ENCODE measurements around the gene CAMTA1. TPM values are rescaled to one million over a fixed set of nuclear protein-coding genes. Genes with fewer than 3 reads are reported as not detected.
"Not testable (repeated sequence)": the region's sequence is repeated elsewhere in the genome, so short reads cannot be mapped to it uniquely, and the experiment has no call there.

CAMTA1 gene
- total RNA-seq, 1 donor from 2014 or later: 160 TPM

DNA sequence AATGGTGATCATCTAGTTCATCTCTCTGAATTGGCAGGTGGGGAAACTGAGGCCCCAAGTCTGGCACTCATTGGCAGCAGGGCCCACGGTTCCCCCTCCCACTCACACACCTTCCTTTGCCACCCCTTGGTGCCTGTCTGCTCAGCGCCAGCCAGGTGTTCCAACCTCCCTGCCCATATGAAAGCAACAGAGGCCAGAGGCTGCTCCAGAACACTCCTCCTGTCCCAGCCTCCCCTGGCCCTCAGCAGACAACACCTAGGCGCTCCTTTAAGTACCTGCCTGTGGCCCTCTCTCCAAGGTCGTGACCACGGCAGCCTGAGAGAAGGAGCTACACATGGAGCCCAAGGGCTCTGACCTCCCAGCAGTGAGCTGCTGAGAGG is 623.5 kb downstream of the CAMTA1 start:
- H3K27me3 ChIP-seq (ENCODE audit: low read depth): no peaks in the 10 kb centered on the region
- intact Hi-C loops (cut with micrococcal nuclease): no loop called here
- no peak for DNase-seq

DNA sequence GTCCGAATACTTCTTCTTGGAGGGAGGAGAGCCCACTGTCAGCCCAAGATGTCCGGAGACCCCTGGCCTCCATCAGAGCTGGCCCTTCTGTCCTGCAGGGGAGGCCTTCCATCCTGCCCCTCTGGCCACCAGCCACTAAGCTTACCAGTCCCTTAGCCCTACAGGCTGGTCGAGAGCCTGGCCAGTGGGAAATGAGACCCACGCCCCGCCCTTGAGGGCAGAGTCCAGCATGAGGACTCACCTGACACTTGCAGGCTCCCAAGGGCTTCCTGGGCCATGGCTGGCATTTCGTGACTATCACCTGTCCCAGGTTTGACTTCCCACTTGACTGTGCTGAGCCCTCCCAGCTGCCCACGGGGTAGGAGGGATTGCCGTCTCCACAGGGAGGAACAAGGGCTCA is 624.0 kb downstream of the CAMTA1 start:
- intact Hi-C loops (cut with micrococcal nuclease): no loop called here
- no peak overlapping the region for H3K4me3 ChIP-seq
- no peak for DNase-seq
- TF ChIP-seq, protein P1, sequence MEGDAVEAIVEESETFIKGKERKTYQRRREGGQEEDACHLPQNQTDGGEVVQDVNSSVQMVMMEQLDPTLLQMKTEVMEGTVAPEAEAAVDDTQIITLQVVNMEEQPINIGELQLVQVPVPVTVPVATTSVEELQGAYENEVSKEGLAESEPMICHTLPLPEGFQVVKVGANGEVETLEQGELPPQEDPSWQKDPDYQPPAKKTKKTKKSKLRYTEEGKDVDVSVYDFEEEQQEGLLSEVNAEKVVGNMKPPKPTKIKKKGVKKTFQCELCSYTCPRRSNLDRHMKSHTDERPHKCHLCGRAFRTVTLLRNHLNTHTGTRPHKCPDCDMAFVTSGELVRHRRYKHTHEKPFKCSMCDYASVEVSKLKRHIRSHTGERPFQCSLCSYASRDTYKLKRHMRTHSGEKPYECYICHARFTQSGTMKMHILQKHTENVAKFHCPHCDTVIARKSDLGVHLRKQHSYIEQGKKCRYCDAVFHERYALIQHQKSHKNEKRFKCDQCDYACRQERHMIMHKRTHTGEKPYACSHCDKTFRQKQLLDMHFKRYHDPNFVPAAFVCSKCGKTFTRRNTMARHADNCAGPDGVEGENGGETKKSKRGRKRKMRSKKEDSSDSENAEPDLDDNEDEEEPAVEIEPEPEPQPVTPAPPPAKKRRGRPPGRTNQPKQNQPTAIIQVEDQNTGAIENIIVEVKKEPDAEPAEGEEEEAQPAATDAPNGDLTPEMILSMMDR (IDR thresholded peaks at IDR 0.05; ENCODE audit: borderline replicate concordance): no peak
- no peaks in the 10 kb centered on the region for H3K4me1 ChIP-seq
- H3K27ac ChIP-seq (replicated peaks): no peak overlapping the region
- H3K36me3 ChIP-seq: no peaks in the 10 kb centered on the region
- no peaks in the 10 kb centered on the region for H3K9me3 ChIP-seq (replicated peaks)
- no peaks in the 10 kb centered on the region for H3K27me3 ChIP-seq (ENCODE audit: low read depth)

More for the DNA sequence above, 623.5 kb downstream of the CAMTA1 start:
- Histone ChIP-seq H3K27ac (replicated peaks) (no peak overlapping the region), H3K9me3 (replicated peaks) (no peaks in the 10 kb centered on the region), H3K4me3 (no peak overlapping the region), H3K36me3 (no peaks in the 10 kb centered on the region), H3K4me1 (no peaks in the 10 kb centered on the region)
- TF ChIP-seq, protein P1 (IDR thresholded peaks at IDR 0.05; ENCODE audit: borderline replicate concordance): no peak

DNA sequence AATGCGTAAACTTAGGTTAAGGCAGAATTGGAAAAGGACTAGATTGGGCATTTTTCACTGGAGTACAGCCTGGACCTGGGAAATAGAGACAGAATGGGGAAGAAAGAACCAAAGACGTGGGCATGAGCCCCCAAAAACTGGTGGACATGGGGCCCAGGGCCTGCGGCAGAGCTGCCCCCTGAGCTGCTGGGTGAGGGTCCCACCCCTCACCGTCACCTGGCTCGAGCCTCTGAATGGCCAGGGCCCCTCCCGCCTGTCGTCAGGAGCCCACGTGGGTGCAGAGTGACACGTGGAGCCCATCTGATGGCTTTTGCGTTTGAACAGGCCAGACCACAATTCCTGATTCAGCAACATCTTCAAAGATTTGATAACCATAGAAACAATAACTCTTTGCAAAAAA is 624.9 kb downstream of the CAMTA1 start:
- Histone ChIP-seq H3K27me3 (ENCODE audit: low read depth) (no peaks in the 10 kb centered on the region), H3K36me3 (no peaks in the 10 kb centered on the region), H3K4me3 (no peak overlapping the region), H3K4me1 (no peaks in the 10 kb centered on the region), H3K9me3 (replicated peaks) (no peaks in the 10 kb centered on the region), H3K27ac (replicated peaks) (no peak overlapping the region)
- intact Hi-C loops (cut with micrococcal nuclease): no loop called here
- TF ChIP-seq, protein P1 (IDR thresholded peaks at IDR 0.05; ENCODE audit: borderline replicate concordance): no peak
- no peak for DNase-seq

DNA sequence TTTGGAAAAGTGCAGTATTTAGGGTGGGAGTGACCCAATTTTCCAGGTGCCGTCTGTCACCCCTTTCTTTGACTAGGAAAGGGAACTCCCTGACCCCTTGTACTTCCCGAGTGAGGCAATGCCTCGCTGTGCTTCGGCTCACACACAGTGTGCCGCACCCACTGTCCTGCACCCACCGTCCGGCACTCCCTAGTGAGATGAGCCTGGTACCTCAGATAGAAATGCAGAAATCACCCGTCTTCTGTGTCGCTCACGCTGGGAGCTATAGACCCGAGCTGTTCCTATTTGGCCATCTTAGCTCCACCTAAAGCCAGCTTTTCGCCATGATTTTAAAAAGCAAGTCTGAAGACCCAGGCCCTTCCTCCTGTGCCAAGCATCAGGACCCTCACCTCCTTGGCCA is 632.4 kb downstream of the CAMTA1 start:
- H3K27ac ChIP-seq (replicated peaks); H3K9me3 ChIP-seq (replicated peaks); DNase-seq; H3K27me3 ChIP-seq (ENCODE audit: low read depth); intact Hi-C loops (cut with micrococcal nuclease); H3K4me3 ChIP-seq; H3K36me3 ChIP-seq; H3K4me1 ChIP-seq: not testable (repeated sequence)

DNA sequence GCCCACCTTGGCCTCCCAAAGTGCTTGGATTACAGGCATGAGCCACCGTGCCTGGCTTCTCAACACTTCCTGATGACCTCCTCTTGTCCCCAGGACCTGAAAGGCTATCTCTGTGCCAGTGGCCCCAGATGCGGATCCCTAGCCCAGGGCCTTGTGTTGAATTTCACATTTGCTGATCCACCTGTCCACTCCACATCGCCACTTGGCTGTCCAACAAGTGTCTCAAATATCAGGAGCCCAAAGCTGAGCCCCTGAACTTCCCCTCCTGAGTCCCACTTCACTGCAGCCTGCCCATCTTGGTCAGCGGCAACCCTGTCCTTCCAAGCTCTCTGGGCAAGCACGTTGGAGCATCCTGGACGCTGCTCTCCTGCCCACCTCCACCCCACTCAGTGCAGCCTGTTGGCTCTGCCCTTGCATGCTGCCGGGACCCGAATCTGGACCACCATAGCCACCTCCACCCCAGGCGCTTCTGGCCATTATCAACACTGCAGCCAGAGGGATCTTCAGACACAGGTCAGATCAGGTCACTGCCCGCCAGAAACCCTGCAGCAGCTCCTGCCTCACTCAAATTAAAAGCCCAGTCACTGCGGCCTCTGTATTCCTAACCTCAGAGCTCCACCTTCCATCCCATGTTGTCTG is 633.3 kb downstream of the CAMTA1 start:
- H3K27ac ChIP-seq (replicated peaks): no peak overlapping the region
- TF ChIP-seq, protein P1 (IDR thresholded peaks at IDR 0.05; ENCODE audit: borderline replicate concordance): no peak
- no peak overlapping the region for H3K4me3 ChIP-seq
- no peak for DNase-seq
- peaks cover 8% of the 10 kb centered on the region for H3K9me3 ChIP-seq (replicated peaks)
- H3K4me1 ChIP-seq: no peaks in the 10 kb centered on the region
- H3K36me3 ChIP-seq: no peaks in the 10 kb centered on the region
- intact Hi-C loops (cut with micrococcal nuclease): no loop called here
- H3K27me3 ChIP-seq (ENCODE audit: low read depth): no peaks in the 10 kb centered on the region

DNA sequence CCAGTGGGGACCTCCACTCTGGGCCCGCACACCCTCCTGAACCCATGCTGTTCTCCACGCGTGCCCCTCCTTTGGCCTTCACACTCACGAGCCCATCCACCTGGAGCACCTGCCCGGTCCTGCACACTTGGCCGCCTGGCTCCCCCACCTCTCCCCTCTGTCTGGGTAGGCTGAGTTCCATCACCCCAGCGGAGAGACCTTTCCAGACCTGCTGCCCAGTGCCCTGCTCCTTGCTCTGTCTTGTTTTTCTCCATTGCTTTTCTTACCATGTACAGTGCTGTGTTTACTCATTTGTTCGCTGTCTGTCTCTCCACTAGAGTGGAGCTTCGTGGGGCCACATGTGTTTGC is 634.8 kb downstream of the CAMTA1 start:
- TF ChIP-seq, protein P1 (IDR thresholded peaks at IDR 0.05; ENCODE audit: borderline replicate concordance): no peak
- H3K9me3 ChIP-seq (replicated peaks): peaks cover 8% of the 10 kb centered on the region
- no peaks in the 10 kb centered on the region for H3K4me1 ChIP-seq
- H3K4me3 ChIP-seq: no peak overlapping the region
- DNase-seq: no peak
- intact Hi-C loops (cut with micrococcal nuclease): no loop called here
- H3K36me3 ChIP-seq: no peaks in the 10 kb centered on the region
- H3K27me3 ChIP-seq (ENCODE audit: low read depth): no peaks in the 10 kb centered on the region
- H3K27ac ChIP-seq (replicated peaks): no peak overlapping the region

All from left ventricle myocardium inferior (tissue), 1 donor.